Subcutaneous abdominal adipose tissue (tissue), 5 donors: Measurements from ENCODE around the gene MIA3.

ENCODE experiments used
- H3K27ac ChIP-seq: one replicate; pipeline ENCODE4 v1.7.0; 2013; ENCODE audit warnings: low read depth, mild to moderate bottlenecking, inconsistent platforms, low read length, moderate library complexity
- H3K27me3 ChIP-seq, 5 donors: one replicate each; pipeline ENCODE4 v1.7.0; 2013; ENCODE audit warnings: low read length in 5 of 5, inconsistent platforms in 1 of 5; ENCODE audit not compliant: control insufficient read depth in 5 of 5, insufficient read depth in 4 of 5
- H3K36me3 ChIP-seq, 5 donors: one replicate each; pipeline ENCODE4 v1.7.0; 2013; ENCODE audit warnings: low read length in 5 of 5; ENCODE audit not compliant: control insufficient read depth in 5 of 5, insufficient read depth in 5 of 5
- H3K4me1 ChIP-seq, 5 donors: one replicate each; pipeline ENCODE4 v1.7.0; 2013; ENCODE audit warnings: low read length in 5 of 5, mild to moderate bottlenecking in 3 of 5, moderate library complexity in 1 of 5; ENCODE audit not compliant: control insufficient read depth in 5 of 5, insufficient read depth in 5 of 5
- H3K4me3 ChIP-seq, 5 donors: one replicate each; pipeline ENCODE4 v1.7.0; 2013; ENCODE audit warnings: low read length in 5 of 5, low read depth in 1 of 5
- H3K9ac ChIP-seq, 5 donors: one replicate each; pipeline ENCODE4 v1.7.0; 2013; ENCODE audit warnings: low read length in 5 of 5, mild to moderate bottlenecking in 4 of 5, moderate library complexity in 3 of 5
- H3K9me3 ChIP-seq, 5 donors: one replicate each; pipeline ENCODE4 v1.7.0; 2013; ENCODE audit warnings: low read length in 5 of 5; ENCODE audit not compliant: control insufficient read depth in 5 of 5
- donor health status: healthy.
- donor health status: healthy.
- donor health status: healthy.
- donor health status: healthy.
- donor health status: healthy.

The MIA3 gene

GRCh38 chr1:222632749-222633148 lies 14.9 kb downstream of the MIA3 start:
- no peaks in the 10 kb centered on the region for H3K27me3 ChIP-seq
- peaks cover 0 to 2% (median 0%) of the 10 kb centered on the region in 5 donors for H3K4me1 ChIP-seq
- no peaks in the 10 kb centered on the region for H3K9me3 ChIP-seq
- no peak overlapping the region for H3K9ac ChIP-seq
- no peak overlapping the region for H3K4me3 ChIP-seq
- H3K27ac ChIP-seq: no peak overlapping the region
- peaks cover 27 to 70% (median 47%) of the 10 kb centered on the region in 5 donors for H3K36me3 ChIP-seq

- Histone ChIP-seq H3K9me3 (no peaks in the 10 kb centered on the region), H3K27ac (no peak overlapping the region), H3K4me1 (peaks cover 0 to 2% (median 0%) of the 10 kb centered on the region in 5 donors), H3K36me3 (peaks cover 20 to 58% (median 32%) of the 10 kb centered on the region in 5 donors), H3K4me3 (no peak overlapping the region), H3K9ac (peak overlapping the region in 1 of 5 donors; percentile 28), H3K27me3 (no peaks in the 10 kb centered on the region)
Observed at GRCh38 chr1:222634180-222635013, 16.5 kb downstream of the MIA3 start.

- no peak overlapping the region for H3K9ac ChIP-seq
- H3K27me3 ChIP-seq: no peaks in the 10 kb centered on the region
- H3K4me3 ChIP-seq: no peak overlapping the region
- H3K9me3 ChIP-seq: no peaks in the 10 kb centered on the region
- H3K36me3 ChIP-seq: peaks cover 2 to 20% (median 11%) of the 10 kb centered on the region in 5 donors
- H3K27ac ChIP-seq: no peak overlapping the region
- peaks cover 0 to 20% (median 16%) of the 10 kb centered on the region in 5 donors for H3K4me1 ChIP-seq
Observed at GRCh38 chr1:222641269-222641948, 23.5 kb downstream of the MIA3 start.

- Histone ChIP-seq H3K27ac (no peak overlapping the region), H3K9me3 (no peaks in the 10 kb centered on the region), H3K4me3 (no peak overlapping the region), H3K4me1 (peaks cover 0 to 20% (median 16%) of the 10 kb centered on the region in 5 donors), H3K27me3 (no peaks in the 10 kb centered on the region), H3K36me3 (peaks cover 4 to 21% (median 8%) of the 10 kb centered on the region in 5 donors), H3K9ac (no peak overlapping the region)
Observed at GRCh38 chr1:222642468-222642867, 24.6 kb downstream of the MIA3 start.

GRCh38 chr1:222643606-222643937 lies 25.7 kb downstream of the MIA3 start:
- peaks cover 0 to 20% (median 16%) of the 10 kb centered on the region in 5 donors for H3K4me1 ChIP-seq
- H3K9ac ChIP-seq: peak overlapping the region; percentile 90 to 99 (median 98)
- H3K9me3 ChIP-seq: no peaks in the 10 kb centered on the region
- no peaks in the 10 kb centered on the region for H3K27me3 ChIP-seq
- H3K27ac ChIP-seq: peak overlapping the region; percentile 98
- peak overlapping the region; percentile 93 to 100 (median 99) for H3K4me3 ChIP-seq
- H3K36me3 ChIP-seq: peaks cover 3 to 27% (median 8%) of the 10 kb centered on the region in 5 donors

- peak overlapping the region; percentile 98 for H3K27ac ChIP-seq
- H3K4me3 ChIP-seq: peak overlapping the region; percentile 93 to 100 (median 99)
- H3K4me1 ChIP-seq: peaks cover 0 to 20% (median 16%) of the 10 kb centered on the region in 5 donors
- peaks cover 4 to 27% (median 10%) of the 10 kb centered on the region in 5 donors for H3K36me3 ChIP-seq
- no peaks in the 10 kb centered on the region for H3K27me3 ChIP-seq
- no peaks in the 10 kb centered on the region for H3K9me3 ChIP-seq
- peak overlapping the region; percentile 97 to 99 (median 98) for H3K9ac ChIP-seq
Observed at GRCh38 chr1:222643938-222644635, 26.2 kb downstream of the MIA3 start.

- Histone ChIP-seq H3K36me3 (peaks cover 5 to 22% (median 13%) of the 10 kb centered on the region in 5 donors), H3K27ac (peak overlapping the region; percentile 98), H3K4me1 (peaks cover 0 to 20% (median 16%) of the 10 kb centered on the region in 5 donors), H3K27me3 (no peaks in the 10 kb centered on the region), H3K9me3 (no peaks in the 10 kb centered on the region), H3K4me3 (peak overlapping the region; percentile 93 to 100 (median 99)), H3K9ac (peak overlapping the region; percentile 97 to 99 (median 98))
Observed at GRCh38 chr1:222644636-222644980, 26.7 kb downstream of the MIA3 start.

GRCh38 chr1:222652676-222653075 lies 34.8 kb downstream of the MIA3 start:
- Histone ChIP-seq H3K9ac (no peak overlapping the region), H3K27ac (no peak overlapping the region), H3K4me3 (no peak overlapping the region), H3K36me3 (peaks cover 66 to 78% (median 75%) of the 10 kb centered on the region in 5 donors), H3K9me3 (no peaks in the 10 kb centered on the region), H3K27me3 (no peaks in the 10 kb centered on the region), H3K4me1 (peaks cover 0 to 7% (median 4%) of the 10 kb centered on the region in 5 donors)

- H3K9me3 ChIP-seq: no peaks in the 10 kb centered on the region
- H3K4me1 ChIP-seq: peaks cover 0 to 7% (median 4%) of the 10 kb centered on the region in 5 donors
- peak overlapping the region in 1 of 5 donors; percentile 35 for H3K9ac ChIP-seq
- H3K27ac ChIP-seq: no peak overlapping the region
- peaks cover 72 to 83% (median 79%) of the 10 kb centered on the region in 5 donors for H3K36me3 ChIP-seq
- no peaks in the 10 kb centered on the region for H3K27me3 ChIP-seq
- no peak overlapping the region for H3K4me3 ChIP-seq
Observed at GRCh38 chr1:222653178-222653827, 35.4 kb downstream of the MIA3 start.
